NB4 (cell line): ENCODE data around the gene ZNF205.

ENCODE experiments used
- DNase-seq: peaks from one replicate; pipeline ENCODE4 v3.0.0; 2010; ENCODE audit warnings: low read depth
- H3K4me3 ChIP-seq: one replicate; pipeline ENCODE4 v1.5.1; 2011; ENCODE audit warnings: mild to moderate bottlenecking, low read depth, low read length, moderate library complexity
- CTCF ChIP-seq: IDR thresholded peaks from one replicate; pipeline ENCODE4 v1.5.1; 2012; ENCODE audit warnings: low read depth, low read length
- MYC ChIP-seq: IDR thresholded peaks from 2 replicates; pipeline ENCODE4 v1.6.1; 2011; ENCODE audit warnings: low read depth, low read length
- POLR2A ChIP-seq: IDR thresholded peaks from 2 replicates; pipeline ENCODE4 v1.6.1; 2011; ENCODE audit warnings: mild to moderate bottlenecking; ENCODE audit not compliant: insufficient read length; ENCODE audit errors: extremely low read depth
- TF ChIP-seq, protein P1 (sequence below): IDR thresholded peaks from 2 replicates; pipeline ENCODE4 v1.6.1; 2011; ENCODE audit warnings: low read depth, low read length

The ZNF205 gene

DNA sequence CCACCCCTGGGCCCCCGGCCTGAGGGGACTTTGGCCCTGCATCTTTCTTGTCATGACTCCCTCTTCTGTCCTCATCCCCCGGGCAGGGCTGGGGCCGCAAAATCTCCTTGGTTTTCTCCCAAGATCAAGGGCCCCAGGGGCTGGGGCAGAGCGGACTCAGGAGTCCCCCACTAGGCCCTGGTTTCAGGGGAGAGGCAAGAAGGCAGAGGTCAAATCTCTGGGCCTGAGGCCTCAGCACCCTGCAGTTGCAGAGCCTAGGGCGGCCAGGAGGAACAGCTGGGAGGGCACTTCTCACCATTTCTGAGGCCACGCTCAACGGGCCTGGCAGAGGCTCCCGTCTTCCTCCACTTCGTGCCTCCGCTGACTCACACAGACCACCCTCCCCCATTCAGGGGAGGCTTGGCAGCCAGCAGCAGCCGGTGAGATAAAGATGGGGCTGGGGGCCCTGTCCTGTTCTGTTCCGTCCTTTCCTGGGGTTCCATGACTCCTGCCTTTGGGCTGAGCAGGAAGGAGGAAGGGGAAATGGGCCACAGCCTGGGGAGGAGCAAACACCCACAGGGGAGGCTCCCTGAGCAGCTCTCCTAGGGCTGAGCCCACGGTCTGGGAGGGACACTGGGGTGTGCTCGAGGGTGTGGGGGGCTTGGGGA is 25.7 kb upstream of the ZNF205 start:
- TF ChIP-seq, protein P1, sequence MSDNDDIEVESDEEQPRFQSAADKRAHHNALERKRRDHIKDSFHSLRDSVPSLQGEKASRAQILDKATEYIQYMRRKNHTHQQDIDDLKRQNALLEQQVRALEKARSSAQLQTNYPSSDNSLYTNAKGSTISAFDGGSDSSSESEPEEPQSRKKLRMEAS = no peak
- no peak for TF ChIP-seq CTCF
- peak; percentile 68 for DNase-seq
- peak overlapping the region; percentile 38 for H3K4me3 ChIP-seq

DNA sequence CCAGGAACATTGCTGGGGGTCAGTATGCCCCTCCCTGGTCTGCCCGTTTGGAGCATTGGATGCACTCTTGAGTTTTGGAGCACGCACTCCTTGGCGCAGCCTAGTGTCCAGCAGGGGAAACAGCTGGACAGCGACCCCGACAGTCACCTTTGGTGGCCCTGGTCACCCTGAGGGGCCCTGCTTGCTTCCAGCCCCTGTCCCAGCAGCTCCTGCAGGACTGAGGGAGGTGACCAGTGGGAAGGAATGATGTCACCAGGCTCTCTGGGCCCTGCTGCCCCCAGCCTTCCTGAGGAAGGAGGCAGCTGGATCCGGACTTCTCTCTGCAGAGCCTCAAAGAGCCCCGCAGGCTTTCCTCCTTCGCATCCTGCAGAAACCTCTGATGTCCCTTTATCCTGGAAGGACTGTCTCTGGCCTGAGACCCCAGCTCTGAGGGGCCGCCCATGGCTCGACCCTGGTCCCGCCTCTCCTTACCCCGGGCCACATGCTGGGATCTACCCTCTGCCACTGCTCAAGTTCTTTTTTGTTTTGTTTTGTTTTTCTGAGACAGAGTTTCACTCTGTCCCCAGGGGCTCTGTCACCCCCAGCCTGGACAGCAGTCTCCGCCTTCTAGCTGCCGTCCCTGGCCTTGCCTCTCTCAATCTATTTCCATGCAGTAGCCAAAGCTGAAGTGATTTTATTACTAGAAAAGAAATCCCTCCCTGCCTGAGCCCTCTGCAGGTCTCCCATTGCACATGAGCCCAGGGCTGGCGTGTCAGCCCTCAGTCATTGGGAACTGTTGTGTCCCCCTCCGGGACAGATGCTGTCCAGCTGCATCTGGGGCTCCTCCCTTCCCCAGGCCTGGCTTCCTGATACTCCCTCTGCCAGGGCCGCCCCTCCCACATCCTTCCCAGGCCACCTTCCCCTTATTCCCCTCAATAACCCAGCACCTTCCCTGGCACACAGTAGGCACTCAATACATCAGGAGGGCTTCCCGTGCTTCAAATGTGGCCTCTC is 24.8 kb upstream of the ZNF205 start:
- peak; percentile 49 for DNase-seq
- TF ChIP-seq POLR2A (no peak), CTCF (peak; percentile 43), MYC (no peak)
- TF ChIP-seq, protein P1 = no peak
- peak overlapping the region; percentile 38 for H3K4me3 ChIP-seq

GRCh38 chr16:3088450-3088849 is 23.9 kb upstream of the ZNF205 start:
- DNase-seq = no peak
- H3K4me3 ChIP-seq = no peak overlapping the region
- TF ChIP-seq, protein P1 = no peak
- no peak for TF ChIP-seq MYC
- TF ChIP-seq POLR2A = no peak

DNA sequence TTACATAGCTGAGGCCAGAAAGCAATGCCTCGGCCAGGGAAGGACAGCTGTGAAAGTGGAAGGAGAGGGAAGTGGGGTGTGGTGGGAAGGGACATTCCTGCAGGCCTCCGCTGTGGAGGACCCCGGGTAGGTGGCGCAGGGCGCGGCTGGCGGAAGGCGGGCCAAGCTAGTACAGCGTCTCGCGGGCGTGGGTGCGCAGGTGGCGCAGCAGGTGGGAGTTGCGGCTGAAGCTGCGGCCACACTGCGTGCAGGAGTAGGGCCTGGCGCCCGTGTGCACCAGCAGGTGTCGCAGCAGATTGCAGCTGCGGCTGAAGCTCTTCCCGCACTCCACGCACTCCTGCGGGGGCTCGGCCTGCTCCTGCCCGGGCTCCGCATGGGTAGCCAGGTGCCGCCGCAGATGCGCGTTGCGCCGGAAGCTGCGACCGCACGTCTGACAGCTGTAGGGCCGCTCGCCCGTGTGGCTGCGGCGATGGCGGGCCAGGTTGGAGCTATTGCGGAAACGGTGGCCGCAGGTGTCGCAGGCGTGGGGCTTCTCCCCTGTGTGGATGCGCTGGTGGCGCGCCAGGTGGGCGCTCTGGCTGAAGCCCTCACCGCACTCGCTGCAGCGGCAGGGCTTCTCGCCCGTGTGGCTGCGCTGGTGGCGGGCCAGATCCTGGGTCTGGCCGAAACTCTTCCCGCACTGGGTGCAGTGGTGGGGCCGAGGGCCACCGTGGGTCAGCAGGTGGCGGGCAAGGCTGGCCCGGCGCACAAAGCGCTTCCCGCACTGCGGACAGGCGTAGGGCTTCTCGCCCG is 23.3 kb upstream of the ZNF205 start:
- TF ChIP-seq, protein P1 = no peak
- TF ChIP-seq POLR2A (no peak), MYC (no peak), CTCF (no peak)
- H3K4me3 ChIP-seq = no peak overlapping the region
- DNase-seq = no peak

GRCh38 chr16:3089717-3090592 is 22.4 kb upstream of the ZNF205 start:
- no peak overlapping the region for H3K4me3 ChIP-seq
- no peak for TF ChIP-seq POLR2A
- no peak for TF ChIP-seq CTCF
- TF ChIP-seq, protein P1 = no peak
- TF ChIP-seq MYC = no peak
- no peak for DNase-seq
